GM18520 (cell line): ENCODE data around the gene FEM1B.

Experiments used
- ATAC-seq: cut with Tn5 transposase; IDR thresholded peaks from one replicate; pipeline ENCODE4 v1.9.1; 2021; ENCODE audit not compliant: unreplicated experiment

FEM1B gene

GRCh38 chr15:68258692-68259091, 18.9 kb upstream of the FEM1B start:
- ATAC-seq: no peak

GRCh38 chr15:68259883-68260282, 17.7 kb upstream of the FEM1B start:
- ATAC-seq: no peak

- no peak for ATAC-seq
Observed at GRCh38 chr15:68261241-68261640, 16.3 kb upstream of the FEM1B start.

GRCh38 chr15:68261980-68262379, 15.6 kb upstream of the FEM1B start:
- no peak for ATAC-seq

GRCh38 chr15:68262514-68263356, 14.8 kb upstream of the FEM1B start:
- no peak for ATAC-seq

GRCh38 chr15:68264282-68264681, 13.3 kb upstream of the FEM1B start:
- ATAC-seq: no peak

GRCh38 chr15:68265081-68265480, 12.5 kb upstream of the FEM1B start:
- ATAC-seq: no peak

GRCh38 chr15:68265674-68266073, 11.9 kb upstream of the FEM1B start:
- ATAC-seq: no peak

GRCh38 chr15:68268405-68268804, 9.1 kb upstream of the FEM1B start:
- ATAC-seq: no peak

GRCh38 chr15:68271854-68272471, 5.6 kb upstream of the FEM1B start:
- ATAC-seq: no peak

- ATAC-seq: no peak
Observed at GRCh38 chr15:68272721-68273271, 4.7 kb upstream of the FEM1B start.

GRCh38 chr15:68274201-68274848, 3.2 kb upstream of the FEM1B start:
- ATAC-seq: no peak

- no peak for ATAC-seq
Observed at GRCh38 chr15:68275165-68275746, 2.3 kb upstream of the FEM1B start.

- no peak for ATAC-seq
Observed at GRCh38 chr15:68276668-68277067, 877 bp upstream of the FEM1B start.

- no peak for ATAC-seq
Observed at GRCh38 chr15:68277131-68277602, 378 bp upstream of the FEM1B start.

GRCh38 chr15:68278345-68278594, 725 bp downstream of the FEM1B start:
- ATAC-seq: no peak

- ATAC-seq: peak; percentile 3
Observed at GRCh38 chr15:68278595-68279405, 1.3 kb downstream of the FEM1B start.

GRCh38 chr15:68279779-68280753, 2.5 kb downstream of the FEM1B start:
- no peak for ATAC-seq

GRCh38 chr15:68281008-68281407, 3.5 kb downstream of the FEM1B start:
- no peak for ATAC-seq

GRCh38 chr15:68283401-68283800, 5.9 kb downstream of the FEM1B start:
- no peak for ATAC-seq
